ENCODE results near the gene SFMBT2.

Gene SFMBT2

DNA sequence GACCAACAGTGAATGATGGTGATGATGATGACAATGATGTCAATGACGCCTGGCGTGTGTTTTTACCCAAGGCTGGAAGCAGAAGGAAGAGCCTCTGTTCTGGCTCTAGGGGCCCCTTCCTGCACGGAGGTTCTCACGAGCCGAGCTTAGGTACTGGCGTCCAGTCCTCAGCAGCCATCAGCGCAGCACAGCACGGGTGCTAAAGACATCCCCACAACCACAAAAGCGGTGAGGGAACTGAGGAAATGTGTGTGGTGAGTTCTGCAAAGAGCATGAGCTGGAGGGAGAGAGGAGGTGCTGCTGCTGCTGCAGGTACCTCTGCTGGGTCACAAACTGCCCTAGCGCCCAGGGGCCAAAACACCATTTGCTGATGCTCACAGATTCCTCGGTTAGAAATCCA lies 81.6 kb downstream of the SFMBT2 start:
- in situ Hi-C loops (cut with HindIII; ENCODE audit: low sequenced_read_pairs), result no loop called here
- TF ChIP-seq, protein P1, sequence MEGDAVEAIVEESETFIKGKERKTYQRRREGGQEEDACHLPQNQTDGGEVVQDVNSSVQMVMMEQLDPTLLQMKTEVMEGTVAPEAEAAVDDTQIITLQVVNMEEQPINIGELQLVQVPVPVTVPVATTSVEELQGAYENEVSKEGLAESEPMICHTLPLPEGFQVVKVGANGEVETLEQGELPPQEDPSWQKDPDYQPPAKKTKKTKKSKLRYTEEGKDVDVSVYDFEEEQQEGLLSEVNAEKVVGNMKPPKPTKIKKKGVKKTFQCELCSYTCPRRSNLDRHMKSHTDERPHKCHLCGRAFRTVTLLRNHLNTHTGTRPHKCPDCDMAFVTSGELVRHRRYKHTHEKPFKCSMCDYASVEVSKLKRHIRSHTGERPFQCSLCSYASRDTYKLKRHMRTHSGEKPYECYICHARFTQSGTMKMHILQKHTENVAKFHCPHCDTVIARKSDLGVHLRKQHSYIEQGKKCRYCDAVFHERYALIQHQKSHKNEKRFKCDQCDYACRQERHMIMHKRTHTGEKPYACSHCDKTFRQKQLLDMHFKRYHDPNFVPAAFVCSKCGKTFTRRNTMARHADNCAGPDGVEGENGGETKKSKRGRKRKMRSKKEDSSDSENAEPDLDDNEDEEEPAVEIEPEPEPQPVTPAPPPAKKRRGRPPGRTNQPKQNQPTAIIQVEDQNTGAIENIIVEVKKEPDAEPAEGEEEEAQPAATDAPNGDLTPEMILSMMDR (IDR thresholded peaks at IDR 0.05; ENCODE audit: low read depth, low read length, missing control alignments), result no peak
- no peak overlapping the region for H3K4me3 ChIP-seq (ENCODE audit: low read depth, low read length)
- no peak for DNase-seq (ENCODE audit: low read depth)

DNA sequence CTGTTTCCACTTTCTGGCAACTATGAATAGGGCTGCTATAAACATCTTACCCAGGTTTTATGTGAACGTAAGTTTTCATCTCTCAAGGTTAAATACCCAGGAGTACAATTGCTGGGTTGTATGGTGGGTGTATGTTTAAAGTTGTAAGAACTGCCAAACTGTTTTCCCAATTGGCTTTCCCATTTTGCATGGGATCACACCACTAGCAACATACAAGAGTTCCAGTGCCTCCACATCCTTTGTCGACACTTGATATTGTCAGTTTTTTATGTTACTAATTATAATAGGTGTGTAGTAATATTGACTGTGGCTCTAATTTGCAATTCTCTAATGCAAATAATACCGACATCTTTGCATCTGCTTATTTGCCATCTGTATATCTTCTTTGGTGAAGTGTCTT lies 82.9 kb downstream of the SFMBT2 start:
- in situ Hi-C loops (cut with HindIII; ENCODE audit: low sequenced_read_pairs), result no loop called here
- TF ChIP-seq, protein P1 (IDR thresholded peaks at IDR 0.05; ENCODE audit: low read depth, low read length, missing control alignments), result no peak
- no peak overlapping the region for H3K4me3 ChIP-seq (ENCODE audit: low read depth, low read length)
- no peak for DNase-seq (ENCODE audit: low read depth)

DNA sequence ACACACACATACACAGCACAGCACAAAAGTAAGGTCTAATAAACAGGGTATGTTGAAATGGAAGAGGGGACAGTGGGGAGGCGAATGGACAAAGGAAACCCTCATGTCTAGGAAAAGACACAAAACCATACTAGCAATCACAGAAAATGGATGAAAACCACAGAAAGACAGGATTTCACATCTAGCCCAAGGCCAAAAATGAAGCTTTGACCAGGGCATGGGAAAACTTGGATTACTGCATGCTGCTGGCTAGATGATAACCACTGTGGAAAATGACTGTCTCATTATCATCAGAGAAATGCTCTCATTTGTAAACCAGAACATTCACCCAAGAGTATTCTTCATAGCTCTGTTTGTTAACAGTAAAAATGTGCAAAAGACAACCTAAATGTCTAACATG lies 88.2 kb downstream of the SFMBT2 start:
- in situ Hi-C loops (cut with HindIII; ENCODE audit: low sequenced_read_pairs), result no loop called here
- no peak for DNase-seq (ENCODE audit: low read depth)
- TF ChIP-seq, protein P1 (IDR thresholded peaks at IDR 0.05; ENCODE audit: low read depth, low read length, missing control alignments), result no peak
- no peak overlapping the region for H3K4me3 ChIP-seq (ENCODE audit: low read depth, low read length)

DNA sequence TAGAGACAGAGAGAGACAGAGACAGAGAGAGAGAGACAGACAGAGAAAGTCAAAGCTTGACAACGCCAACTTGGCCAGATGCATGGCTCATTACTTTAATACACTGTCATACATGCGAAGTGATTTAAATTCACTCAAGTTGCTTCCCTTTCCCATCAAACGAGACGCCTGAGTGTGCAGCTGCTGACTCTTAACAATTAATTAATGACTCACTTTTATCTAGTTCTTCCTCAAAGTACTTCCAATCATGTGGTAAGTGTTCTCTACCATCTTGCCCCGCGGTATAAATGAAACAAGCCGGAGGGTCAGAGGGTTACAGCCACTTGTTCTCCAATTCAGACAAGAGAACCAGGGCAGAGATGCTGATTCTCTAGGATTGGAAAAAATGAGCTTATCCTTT lies 90.8 kb downstream of the SFMBT2 start:
- no peak overlapping the region for H3K4me3 ChIP-seq (ENCODE audit: low read depth, low read length)
- in situ Hi-C loops (cut with HindIII; ENCODE audit: low sequenced_read_pairs), result no loop called here
- TF ChIP-seq, protein P1 (IDR thresholded peaks at IDR 0.05; ENCODE audit: low read depth, low read length, missing control alignments), result no peak
- DNase-seq (ENCODE audit: low read depth), result no peak

DNA sequence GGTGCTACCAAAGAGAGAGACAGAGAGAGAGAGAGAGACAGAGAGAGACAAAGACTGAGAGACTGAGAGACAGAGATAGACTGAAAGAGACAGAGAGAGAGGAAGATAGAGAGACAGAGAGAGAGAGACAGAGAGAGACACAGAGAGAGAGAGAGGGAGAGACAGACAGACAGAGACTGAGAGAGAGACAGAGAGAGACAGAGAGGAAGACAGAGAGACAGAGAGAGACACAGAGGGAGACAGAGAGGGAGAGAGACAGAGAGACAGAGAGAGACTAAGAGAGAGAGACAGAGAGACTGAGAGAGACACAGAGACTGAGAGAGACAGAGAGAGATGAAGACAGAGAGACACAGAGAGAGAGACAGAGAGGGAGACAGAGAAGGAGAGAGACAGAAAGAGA lies 91.2 kb downstream of the SFMBT2 start:
- H3K4me3 ChIP-seq (ENCODE audit: low read depth, low read length), result no peak overlapping the region
- no peak for DNase-seq (ENCODE audit: low read depth)
- in situ Hi-C loops (cut with HindIII; ENCODE audit: low sequenced_read_pairs), result no loop called here
- TF ChIP-seq, protein P1 (IDR thresholded peaks at IDR 0.05; ENCODE audit: low read depth, low read length, missing control alignments), result no peak

DNA sequence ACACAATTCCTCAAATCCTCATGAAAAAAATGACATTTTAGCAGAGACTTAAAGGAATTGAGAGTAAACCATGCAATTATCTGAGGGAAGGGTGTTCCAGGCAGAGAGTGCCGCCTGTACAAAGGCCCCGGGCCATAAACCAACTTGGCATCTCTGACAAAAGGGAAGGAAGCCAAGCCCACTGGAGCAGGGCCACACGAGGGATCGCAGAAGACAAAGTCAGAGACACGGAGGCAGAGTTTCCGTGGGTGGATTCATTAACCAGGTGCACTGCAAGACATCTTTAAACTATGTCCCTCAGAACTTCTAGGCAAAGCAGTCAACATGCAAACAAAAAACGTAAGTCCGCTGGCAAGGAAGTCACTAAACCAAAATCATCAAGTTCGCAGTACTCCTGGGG lies 92.0 kb downstream of the SFMBT2 start:
- TF ChIP-seq, protein P1 (IDR thresholded peaks at IDR 0.05; ENCODE audit: low read depth, low read length, missing control alignments), result no peak
- DNase-seq (ENCODE audit: low read depth), result no peak
- in situ Hi-C loops (cut with HindIII; ENCODE audit: low sequenced_read_pairs), result no loop called here
- no peak overlapping the region for H3K4me3 ChIP-seq (ENCODE audit: low read depth, low read length)

Measured in astrocyte of the cerebellum (primary cell).